IPS DF 19.7 (cell line): ENCODE data around the gene LRMDA.
"Not testable (repeated sequence)": the region's sequence is repeated elsewhere in the genome, so short reads cannot be mapped to it uniquely, and the experiment has no call there.

Source experiments
- DNase-seq: peaks from one replicate; pipeline ENCODE4 v3.0.0-alpha.2; 2013; ENCODE audit warnings: low read depth, low spot score

The LRMDA gene

DNA sequence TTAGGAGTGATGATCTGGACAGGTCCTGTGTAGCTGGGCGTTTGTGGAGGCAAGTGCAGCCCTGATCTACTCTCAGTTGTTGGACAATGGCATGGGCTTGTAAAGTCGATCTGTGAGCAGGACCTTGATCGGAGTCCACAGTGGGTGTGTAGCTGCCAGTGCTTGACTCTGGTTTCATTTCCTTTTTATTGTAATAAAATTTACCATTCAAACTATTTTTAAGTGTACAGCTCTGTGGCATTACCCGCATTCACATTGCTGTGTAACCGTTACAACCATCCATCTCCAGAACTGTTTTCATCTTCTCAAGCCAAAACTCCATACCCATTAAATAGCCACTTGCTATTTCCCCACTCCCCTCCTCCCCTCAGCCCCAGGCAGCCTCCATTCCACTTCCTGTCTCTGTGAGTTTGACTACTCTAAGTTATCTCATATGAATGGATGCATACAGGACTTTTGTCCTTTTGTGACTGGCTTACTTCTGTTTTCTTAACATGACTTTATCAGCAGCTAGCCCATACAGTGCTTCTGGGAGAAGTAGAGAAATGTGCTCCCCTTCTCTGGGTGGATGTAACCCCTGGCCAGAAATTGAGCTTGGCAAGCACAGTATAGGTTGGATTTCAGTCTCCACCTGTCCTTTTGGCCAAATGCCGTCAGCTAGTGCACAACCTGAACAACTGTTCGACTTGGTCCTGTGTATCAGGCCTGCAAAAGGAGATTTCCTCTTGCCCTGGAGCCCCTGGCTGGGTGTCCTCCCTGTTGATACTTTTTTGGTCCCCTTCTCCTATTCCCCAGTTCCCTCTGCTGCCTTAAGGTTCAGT is 180.0 kb downstream of the LRMDA start:
- DNase-seq = no peak

DNA sequence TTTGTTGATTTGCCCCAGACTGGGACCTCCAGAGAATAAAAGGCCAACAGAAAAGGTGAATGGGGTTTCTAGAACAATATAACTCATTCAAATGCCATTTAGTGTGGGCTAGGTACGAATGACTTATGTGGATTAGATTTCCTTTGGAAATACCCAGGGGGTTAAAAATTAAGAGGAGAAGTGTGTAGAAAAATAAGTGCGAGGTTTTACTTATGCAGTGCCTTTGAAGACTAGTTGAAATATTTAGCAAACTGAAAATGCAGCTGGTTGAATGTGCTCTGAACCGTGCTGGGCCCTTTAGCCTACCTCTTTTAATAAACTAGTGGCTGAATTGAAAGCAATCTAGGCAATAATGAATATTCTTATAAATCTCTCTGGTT is 180.6 kb downstream of the LRMDA start:
- DNase-seq = no peak

DNA sequence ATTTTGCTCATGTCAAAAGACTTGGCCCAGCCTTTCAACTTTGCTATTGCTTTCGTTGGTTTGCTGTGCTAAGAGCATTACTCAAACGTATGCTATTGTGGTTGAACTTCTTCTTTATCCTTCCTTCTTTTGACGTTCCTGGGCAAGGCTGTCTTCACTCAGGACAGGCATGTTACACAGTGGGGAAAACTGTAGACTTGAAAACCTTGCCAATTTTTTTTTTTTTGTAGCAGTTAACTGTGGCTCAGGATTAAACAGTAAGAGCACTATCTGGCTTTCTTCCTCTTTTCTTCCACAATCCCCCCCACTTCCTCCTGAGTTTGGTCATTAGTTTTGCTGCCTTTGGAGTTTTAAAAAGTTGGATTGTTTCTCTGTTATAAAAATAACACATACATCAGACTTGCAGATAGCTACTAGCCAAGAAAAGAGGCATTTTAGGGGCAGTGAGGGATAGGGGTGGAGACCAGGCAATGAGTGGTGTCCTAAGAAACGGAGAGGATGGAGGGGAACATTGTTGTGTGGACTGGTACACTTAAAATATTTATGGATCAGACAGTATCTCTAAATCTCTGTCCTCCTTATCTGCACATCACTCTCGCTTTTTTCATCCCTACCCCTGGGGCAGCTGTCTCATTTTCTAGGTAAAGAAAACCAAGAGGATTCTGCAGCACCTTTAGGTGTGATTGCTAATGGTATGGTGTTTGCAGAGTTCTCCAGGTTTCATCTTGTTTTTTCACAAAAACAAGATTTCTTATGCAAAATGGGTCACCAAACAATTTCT is 181.7 kb downstream of the LRMDA start:
- no peak for DNase-seq

DNA sequence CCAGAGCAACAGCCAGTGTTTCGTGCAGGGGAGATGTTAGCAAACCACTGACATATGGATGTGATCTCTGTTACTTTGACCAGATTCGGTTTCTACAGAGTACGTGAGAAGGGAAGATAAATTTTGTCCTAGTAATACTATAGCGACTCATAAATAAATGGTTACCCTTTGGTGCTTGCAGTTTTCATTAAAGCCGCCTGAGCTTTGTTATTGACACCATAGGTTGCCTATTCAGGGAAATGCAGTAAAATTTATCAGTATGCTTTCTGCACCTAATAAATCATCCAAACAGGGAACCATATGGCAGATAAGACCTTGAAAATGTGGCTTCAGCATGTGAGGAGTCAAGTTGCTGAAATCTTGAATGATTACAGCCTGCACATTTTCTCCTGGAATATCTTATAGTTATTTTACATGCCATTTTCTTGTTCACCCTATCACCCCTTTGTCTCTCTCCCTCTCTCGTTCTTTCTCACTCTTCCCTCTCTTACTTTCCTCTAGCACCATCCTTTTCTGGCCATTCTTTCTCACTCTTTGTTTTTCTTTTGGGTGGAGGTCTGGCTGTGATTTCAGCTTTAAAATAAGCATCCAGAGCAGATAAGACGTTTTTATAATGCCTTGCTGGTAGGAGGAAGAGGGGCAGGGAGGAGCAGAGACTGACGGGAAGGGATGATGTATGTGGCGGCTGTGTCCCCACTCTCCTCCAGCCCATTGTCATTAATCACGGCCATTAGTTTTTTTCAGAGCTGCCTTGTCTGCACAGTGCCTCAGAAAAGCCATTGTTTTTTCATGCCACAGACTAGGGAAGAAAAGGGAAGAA is 182.5 kb downstream of the LRMDA start:
- no peak for DNase-seq

DNA sequence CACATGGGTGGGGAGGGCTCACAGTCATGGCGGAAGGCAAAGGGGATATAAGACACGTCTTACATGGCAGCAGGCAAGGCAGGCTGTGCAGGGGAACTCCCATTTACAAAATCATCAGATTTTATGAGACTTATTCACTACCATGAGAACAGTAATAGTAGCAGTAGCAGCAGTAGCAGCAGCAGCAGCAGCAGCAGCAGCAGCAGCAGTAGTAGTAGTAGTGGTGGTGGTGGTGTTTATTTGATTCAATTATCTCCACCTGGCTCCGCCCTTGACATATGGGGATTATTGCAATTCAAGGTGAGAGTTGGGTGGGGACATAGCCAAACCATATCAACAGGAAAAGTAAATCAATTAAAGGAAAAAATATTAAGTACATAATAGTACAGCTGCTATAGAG is 184.7 kb downstream of the LRMDA start:
- DNase-seq = no peak

DNA sequence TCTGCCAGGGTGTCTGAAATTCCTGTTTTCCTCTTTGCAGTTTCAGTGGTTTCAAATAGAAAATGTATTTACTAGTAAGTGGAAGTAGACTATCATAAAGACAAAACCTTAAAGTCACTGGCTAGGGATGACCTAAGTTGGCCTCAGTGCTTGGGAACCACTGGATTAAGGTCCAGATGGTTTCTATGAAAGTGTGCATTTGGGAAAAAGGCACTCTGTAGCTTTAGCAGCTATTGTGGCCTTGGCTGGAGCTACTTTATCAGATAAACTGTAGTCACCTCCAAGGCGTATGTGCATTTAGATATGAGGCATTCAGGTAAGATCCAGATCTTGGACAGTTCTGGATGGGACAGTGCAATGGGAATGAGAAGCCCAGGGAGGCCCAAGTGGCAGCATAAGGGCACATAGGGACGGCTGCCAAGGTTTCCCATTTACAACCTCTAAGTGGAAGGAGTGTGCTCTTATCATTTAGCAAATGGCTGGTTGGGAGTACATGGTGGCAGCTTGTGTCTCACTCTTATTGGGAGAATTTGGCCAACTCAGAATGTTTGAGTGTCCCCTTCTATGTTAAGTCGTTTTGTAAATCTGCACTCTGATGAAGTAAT is 185.6 kb downstream of the LRMDA start:
- DNase-seq = no peak

DNA sequence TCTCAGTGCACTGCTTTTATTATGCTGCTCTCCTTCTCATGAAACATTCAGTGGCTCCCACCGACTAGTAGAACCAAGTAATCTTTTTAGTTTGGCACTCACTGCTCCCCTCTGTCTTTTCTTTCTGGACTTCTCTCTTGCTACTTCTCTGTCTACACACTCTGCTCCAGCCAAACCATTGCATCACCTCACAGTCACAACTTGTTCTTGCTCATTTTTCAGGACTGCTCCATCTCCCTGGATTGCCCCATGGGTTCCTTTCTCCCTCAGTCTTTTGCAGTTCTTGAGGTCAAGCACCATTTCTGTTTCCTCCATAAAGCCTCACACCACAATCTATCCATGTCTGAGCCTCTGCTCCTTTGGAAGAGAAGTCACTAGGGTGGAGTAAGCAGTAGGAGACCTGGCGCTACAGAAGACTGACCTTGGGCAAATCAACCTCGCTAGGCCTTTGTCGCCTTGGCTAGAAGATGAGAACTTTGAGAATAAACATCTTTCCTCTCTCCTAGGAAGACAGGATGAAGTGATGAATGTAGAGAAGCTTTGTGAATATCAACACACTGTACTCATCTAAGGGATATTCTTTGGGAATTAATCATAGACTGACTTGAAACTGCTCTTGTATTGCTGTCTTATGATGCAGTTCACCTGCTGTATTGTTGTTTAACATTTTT is 186.2 kb downstream of the LRMDA start:
- DNase-seq = no peak

DNA sequence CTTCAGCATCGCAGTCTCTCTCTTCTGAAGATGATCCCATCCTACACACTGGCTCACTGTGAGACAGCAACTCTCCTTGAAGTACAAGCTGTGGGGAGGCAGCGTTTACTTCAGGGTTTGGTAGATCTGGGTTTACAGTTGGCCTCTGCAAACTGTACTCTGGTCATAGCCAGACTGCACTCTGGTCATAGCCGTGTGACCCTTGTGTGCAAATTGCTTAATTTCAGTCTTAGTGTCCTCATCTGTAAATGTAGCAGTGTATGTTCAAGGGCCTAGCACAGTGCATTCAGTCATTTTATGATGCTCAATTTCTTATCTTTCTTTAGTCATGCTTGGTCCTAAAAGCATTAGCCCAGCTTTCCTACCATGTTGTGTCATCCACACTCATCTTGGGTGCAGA is 188.2 kb downstream of the LRMDA start:
- no peak for DNase-seq

DNA sequence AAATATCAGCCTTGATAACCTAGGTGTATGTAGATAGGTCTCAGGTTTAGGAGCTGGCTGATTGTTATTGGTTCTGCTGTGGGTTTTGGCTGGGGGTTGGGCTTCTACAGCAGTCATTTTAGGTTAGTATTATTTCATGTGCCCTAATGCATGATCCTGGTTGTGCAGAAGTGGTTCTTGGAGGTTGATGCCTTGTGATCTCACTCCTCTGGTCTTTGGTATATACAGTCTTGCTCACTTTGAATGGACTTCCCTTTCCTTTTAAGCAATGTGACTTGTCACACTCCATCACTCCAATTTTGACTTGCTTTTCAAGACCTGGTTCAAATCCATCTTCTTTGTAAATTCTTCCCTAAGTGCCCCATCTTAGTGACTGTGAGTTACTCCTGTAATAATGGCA is 188.9 kb downstream of the LRMDA start:
- no peak for DNase-seq

DNA sequence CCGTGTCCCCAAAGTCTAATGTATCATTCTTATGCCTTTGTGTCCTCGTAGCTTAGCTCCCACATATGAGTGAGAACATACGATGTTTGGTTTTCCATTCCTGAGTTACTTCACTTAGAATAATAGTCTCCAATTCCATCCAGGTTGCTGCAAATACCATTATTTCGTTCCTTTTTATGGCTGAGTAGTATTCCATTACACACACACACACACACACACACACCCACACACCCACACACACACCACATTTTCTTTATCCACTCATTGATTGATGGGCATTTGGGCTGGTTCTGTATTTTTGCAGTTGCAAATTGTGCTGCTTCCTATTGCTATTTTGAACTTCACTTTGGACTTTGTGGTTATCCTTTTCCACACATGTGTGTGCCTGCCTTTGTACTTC is 189.6 kb downstream of the LRMDA start:
- DNase-seq = not testable (repeated sequence)

DNA sequence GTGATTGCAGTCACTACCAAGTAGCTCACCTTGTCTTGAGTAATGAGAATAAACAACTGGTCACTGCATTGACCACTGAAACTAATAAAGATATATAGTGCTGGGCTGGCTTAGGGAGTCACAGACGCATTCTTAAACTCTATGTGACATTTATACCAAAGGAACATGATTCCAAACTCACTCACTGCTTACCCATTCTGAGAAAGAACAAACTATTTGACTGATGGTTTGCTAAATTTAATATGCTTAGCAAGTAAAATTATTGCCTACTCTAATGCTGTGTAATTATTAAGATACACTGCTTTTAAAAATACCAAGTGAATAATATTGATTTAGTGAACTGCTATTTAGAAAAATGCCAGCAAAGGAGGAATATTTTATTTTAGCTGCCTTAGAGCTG is 191.1 kb downstream of the LRMDA start:
- no peak for DNase-seq

DNA sequence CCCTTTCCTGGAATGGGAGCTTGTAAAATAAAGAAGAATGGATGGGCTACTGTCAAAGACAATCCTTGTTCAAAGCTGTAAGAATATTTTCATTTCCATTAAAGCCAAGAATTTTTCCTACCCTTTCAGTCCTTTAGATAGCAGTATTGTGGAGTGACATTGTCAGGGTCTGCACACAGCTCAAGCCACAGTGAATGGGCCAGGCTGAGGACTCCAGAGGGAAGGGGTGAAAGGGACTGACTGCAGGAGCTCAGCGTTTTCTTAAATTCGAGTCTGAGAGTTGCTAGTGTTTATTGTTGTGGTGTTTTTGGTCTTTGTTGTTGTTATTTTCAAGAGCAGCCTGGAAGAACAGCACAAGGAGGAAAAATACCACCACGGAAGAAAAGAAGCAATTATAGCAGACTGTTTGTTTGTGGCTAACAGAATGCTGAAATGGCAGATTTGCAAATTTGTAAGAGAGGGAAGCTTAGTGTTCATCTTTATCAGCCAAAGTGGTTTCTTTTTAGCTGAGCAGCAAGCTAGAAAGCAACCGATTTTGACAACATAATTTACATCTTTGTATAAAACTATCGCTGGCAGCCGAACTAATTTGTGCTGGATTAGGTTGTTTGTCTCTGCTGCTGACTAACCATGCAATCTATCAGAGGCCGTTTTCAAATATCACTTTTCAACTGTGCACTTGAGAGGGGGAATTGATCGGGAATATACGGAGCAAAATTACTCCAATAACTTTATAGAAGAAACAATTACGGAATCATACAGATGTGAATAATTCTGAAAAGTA is 192.1 kb downstream of the LRMDA start:
- no peak for DNase-seq

DNA sequence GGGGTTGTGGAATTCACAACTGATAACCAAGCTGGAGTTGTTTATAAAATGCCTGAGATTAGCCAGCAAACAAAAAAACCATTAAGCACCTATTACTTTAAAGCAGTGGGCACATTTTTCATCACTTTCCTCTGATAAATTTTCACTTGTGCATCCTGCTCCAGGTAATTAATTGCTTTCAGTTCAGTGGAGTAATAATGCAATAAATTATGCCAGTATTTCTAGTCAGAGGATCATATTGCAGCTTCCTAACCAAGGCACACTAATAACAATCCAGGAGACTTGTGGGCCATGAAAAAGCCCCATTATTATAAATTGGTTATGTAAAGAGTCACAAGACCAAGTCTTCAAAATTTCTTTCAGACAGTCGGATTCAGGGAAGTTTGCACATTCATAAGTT is 193.2 kb downstream of the LRMDA start:
- no peak for DNase-seq

DNA sequence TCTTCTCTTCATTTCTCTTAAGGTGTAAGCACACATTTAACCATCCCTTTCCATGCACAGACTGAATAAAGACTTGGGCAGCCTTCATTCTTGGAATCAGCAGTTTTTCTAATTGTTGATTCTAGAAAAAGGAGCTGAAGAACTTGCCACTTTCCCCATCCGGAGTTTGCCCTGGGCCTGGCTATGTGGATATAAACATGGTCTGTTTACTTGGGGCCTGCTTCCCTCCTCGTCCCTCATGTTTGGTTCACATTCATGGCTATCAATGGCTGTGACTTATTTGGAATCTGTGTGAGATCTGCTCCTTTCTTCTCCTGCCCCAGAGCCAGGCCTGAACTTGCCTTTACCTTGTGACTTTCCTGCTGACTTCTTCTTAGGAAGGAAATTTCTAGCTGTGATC is 199.3 kb downstream of the LRMDA start:
- DNase-seq = no peak

DNA sequence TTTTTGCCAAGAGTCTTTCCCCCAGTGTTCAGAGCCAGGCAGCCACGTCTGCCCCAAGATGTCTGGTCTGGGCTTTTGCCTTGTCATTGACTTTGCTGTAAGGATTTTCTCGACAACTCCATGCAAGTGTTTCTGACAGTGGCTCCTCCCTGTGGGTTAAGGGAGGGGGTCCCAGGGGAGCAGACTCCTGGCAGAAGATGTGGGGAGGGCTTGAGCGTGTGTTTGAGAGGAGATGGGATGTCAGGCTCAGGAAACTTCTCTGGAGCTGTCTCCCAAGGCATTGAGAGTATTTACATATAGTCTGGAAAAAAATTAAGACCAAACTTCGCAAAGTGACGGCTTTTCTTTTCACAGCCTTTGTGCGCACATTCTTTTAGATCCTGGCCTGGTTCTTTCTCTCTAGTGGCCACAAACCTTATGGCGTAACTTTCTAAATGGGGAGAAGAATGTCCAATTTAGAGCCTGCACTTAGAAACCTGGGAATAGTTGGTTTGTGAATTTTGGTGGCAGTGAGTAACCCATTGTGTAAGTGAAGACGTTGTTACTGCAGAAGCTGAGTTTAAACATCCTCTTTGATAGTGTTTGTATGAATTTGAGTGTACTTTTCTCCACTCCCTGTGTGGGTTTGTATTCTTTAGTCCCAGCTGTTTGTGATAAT is 201.5 kb downstream of the LRMDA start:
- DNase-seq = no peak

DNA sequence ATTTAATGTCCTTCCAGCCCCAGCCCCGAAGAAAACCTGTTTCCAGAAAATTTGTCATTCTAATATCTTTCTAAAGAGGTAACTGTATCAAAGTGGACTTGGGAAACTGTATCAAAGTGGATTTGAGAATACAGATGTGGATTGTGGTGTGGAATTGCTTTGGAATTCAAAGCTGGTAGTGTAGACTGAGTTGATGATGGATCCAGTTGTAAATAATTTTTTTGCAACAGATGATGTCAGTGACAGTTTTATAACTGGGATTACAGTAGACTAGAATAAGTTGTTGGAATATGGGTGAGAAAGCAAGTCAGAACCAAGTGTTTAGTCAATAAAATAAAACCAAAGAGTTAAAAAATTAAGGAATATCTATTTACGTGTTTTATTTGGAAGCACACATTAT is 202.1 kb downstream of the LRMDA start:
- DNase-seq = no peak

DNA sequence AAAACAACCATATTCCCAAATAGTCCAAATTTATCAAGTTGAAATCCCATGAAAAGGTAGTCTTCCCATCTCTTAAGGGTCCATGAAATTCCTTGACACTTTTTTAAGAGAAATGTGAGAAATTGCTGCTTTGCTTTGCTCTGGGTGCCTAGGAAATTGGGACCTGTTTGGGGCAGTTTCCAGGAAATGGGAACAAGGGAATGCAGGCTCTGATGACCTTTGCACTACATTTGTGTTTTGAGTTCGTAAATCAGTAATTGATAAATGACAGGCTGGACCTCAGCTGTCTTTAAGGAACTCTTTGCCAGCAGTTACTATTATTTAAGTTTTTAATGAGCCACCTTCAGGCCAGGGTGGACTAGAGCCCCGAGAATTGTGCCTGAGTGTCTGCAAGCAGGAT is 203.5 kb downstream of the LRMDA start:
- no peak for DNase-seq

DNA sequence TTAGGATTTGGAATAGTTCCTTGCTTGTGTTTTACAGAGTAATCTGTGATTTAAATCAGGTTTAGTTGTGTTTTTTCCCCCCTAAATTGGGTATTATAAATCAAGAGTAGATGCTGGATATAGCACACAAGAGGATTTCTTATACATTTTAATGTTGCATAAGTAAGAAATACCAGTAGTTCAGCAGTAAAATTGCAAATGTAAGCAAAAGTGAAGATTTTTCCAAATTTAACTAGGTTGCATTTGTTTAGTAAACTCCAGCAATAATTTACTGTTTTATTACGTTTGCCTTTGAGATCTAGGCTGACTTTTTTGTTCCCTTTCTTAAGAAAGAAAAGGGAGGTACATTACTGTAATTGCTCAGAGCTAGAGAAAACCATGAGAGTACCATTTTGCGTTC is 207.3 kb downstream of the LRMDA start:
- no peak for DNase-seq

DNA sequence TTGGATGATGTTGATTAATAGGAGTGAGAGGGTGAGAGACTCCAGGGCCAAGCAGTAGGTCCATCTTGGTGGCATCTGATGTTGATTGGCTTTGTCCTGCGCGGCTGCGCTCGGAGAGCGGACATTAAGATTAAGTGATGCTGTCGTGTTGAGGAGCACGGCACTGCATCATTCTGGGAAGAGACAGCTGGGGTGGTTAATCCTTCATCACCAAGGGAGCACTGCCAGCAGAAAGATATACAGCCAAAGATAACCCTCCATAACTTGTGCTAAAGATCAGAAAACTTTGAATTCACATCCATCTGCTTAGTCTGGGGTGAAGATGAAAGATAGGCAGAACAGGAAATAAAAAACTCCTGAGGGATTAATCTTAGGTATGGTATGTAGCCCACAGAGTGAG is 208.3 kb downstream of the LRMDA start:
- DNase-seq = no peak

DNA sequence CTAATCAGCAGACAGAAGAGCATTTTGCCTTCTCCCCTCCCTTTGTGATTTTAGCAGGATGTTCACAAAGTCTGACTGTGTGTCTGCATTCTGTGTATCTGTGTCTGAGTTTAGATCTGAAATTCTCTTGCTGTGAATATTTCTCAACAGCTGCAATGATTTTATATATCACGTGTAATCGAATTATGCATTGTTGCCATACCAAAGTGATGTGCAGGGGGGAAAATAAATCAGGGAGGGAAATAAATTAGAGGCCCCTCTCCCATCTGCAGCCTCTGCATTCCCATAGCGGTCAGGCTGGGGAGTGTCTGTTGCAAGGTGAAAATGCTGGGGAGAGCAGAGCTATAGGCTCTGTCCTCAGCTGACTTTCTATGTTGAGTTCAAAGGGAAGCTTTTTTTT is 209.0 kb downstream of the LRMDA start:
- no peak for DNase-seq
